ENCODE measurements around the gene GNAZ.
A peak's percentile ranks its signal among the peaks of the same experiment; 100 is the strongest.
"Not testable (repeated sequence)": the region's sequence is repeated elsewhere in the genome, so short reads cannot be mapped to it uniquely, and the experiment has no call there.

GNAZ gene

DNA sequence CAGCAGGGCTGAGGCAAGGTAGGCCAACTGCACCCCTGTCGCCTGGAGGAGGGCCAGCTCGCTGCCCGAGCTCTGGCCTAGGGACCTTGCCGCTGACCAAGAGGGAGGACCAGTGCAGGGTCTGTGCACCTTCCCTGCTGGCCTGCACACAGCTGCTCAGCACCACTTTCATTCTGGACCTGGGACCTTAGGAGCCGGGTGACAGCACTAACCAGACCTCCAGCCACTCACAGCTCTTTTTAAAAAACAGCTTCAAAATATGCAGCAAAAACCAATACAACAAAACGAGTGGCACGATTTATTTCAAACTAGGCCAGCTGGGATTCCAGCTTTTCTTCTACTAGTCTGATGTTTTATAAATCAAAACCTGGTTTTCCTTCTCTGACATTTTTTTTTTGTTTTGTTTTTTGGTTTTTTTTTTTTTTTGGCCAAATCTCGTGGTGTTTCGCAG, 53.5 kb downstream of the GNAZ start:
- no peak overlapping the region for H3K4me3 ChIP-seq (ENCODE audit: low read length)
- DNase-seq (ENCODE audit: low read depth, low spot score) = no peak

DNA sequence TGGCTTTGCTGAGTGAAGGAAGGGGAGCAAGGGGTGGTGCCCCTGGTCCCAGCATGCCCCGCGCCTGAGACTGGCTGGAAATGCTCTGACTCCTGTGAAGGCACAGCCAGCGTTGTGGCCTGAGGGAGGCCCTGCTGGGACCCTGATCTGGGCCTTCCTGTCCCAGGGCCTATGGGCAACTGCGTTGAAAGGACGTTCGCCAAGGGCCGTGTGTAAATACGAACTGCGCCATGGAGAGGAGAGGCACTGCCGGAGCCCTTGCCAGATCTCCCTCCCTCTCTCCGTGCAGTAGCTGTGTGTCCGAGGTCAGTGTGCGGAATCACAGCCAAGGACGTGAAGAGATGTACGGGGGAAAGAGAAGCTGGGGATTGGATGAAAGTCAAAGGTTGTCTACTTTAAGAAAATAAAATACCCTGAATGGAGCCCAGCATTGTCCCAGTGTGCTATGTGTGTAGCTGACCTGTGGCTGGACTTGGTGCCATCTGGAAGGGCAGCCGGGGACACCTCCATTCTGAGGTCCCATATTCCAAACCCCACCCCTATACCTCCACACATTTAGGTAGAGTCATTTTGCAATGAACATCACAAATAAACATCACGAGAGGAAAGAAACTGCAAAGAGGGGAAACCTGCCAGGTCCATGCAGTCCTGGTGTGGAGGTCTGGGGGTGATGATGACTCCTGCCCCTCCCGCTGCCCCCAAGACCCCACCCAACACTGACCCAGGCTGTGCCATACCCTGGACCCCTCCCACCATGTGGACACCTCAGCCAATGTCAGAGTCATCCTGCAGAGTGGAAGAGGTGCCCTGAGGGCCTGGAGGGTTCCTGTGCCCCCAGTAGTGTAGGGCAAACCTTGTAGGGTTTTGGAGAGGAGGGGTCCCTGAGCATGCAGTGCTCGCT, 54.5 kb downstream of the GNAZ start:
- DNase-seq (ENCODE audit: low read depth, low spot score) = no peak
- H3K4me3 ChIP-seq (ENCODE audit: low read length) = no peak overlapping the region

DNA sequence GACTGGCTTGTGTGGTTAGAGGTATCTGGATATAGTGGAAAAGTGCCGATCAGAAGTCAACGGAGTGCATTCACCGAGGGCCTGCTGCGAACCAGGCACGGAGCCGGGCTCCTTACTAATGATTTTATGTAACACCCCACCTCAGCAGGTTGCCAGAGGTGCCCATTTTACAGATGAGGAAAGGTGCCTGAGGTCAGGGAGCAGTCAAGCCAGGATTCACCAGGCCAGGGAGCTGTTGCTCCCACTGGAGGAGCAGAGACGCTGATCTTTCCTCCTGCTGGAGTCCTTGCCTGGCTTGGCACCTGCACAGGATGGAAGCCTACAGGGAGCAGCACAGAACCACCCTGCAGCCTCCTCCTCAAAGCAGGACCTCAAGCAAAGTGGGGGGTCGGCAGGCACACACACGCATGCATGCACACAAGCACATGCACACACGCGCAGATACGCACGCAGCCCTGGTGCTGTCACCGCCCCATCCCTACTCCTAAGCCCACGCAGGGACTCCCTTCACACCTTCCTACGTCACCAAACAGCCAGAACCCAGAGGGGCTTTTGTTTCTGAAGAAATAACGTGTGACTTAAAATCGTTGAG, 55.3 kb downstream of the GNAZ start:
- DNase-seq (ENCODE audit: low read depth, low spot score) = no peak
- H3K4me3 ChIP-seq (ENCODE audit: low read length) = no peak overlapping the region

DNA sequence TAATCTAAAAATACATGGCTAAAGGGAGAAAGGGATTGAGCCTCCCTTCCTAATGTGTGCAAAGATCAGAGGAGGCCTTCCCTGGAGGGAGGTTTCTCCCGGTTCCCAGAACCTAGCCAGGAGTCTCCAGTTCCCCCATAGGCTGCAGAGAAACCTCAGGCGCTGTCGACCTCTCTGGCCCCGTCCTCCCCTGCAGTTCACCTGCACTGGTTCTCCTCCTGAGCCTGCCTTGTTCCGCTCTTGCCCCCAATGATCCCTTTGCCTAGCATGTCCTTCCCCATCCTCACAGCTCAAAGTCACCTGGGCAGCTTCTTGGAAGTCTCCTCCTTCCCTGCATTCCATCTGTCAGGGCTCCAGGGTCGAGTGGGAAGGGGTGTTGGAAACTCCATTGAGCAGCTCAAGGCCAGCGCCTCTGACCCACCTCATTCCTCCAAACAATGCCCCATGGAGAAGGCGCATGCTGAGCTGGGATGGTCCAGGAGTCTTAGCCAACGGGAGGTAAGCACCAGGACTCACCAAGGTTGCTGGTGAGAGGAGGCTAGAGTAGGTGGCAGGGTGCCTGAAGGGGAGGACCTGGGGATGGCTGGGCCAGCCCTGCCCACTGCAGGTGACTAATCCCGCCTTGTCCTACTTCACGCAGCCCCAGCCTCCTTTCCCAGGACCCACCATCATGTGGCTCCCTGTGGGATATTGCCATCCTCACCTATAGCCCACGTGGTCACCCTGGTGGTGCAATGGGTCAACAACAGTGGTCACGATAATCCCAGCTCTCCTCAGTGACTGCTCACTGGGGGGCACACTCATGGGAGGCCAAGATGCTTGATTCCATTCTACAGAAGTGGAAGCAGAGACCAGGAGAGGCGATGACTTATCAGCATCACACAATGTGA, 56.1 kb downstream of the GNAZ start:
- no peak overlapping the region for H3K4me3 ChIP-seq (ENCODE audit: low read length)
- DNase-seq (ENCODE audit: low read depth, low spot score) = no peak

DNA sequence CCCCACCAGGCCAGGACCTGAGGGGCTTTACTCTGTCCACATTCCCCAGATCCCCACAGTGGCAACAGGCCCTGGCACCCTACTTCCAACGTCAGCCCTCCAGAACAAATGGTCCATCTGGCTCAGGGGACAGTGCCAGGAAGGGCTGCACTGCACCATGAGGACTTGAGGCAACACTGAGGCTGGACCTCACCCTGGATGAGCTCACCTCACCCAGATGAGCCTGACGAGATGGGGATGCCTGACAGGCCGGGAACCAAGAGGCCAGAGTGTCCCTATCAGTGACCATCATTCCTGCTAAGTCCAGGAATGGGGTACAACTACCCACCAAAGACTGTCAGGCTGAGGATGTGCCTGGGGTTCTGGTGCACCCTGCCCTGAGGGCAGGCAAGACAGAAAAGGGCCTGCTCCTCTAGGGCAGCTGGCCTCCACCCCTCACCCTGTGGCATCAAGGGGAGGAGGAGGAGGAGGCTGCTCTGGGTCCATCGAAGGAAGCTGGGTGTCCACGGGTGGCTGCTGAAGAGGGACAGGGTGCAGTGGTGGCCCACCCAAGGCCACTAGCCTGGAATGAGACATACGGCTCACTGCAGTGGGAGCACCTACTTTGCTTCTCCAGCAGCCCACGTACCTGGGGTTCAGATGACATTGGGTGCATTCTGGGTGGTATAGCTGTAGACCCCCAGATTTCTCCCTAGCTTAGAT, 56.9 kb downstream of the GNAZ start:
- H3K4me3 ChIP-seq (ENCODE audit: low read length) = no peak overlapping the region
- no peak for DNase-seq (ENCODE audit: low read depth, low spot score)

DNA sequence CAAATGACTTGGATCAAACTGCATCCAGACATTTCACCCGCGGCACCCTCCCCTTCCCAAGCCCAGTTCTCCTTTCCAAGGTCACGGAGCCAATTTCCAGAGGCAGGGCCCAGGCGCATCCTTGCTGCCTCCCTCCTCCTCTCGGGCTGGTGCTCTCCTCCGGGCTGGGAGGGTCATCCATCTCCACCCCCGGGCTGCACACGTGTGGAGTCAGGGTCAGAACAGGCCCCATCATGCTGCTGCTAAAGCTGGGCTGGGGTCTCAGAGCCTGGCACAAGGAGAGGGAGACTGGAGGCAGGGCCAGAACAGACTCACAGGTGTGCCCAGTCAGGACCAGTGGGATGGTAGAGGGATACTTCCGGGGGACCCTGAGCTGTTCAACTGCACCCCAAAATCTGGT, 57.5 kb downstream of the GNAZ start:
- no peak for DNase-seq (ENCODE audit: low read depth, low spot score)
- no peak overlapping the region for H3K4me3 ChIP-seq (ENCODE audit: low read length)

DNA sequence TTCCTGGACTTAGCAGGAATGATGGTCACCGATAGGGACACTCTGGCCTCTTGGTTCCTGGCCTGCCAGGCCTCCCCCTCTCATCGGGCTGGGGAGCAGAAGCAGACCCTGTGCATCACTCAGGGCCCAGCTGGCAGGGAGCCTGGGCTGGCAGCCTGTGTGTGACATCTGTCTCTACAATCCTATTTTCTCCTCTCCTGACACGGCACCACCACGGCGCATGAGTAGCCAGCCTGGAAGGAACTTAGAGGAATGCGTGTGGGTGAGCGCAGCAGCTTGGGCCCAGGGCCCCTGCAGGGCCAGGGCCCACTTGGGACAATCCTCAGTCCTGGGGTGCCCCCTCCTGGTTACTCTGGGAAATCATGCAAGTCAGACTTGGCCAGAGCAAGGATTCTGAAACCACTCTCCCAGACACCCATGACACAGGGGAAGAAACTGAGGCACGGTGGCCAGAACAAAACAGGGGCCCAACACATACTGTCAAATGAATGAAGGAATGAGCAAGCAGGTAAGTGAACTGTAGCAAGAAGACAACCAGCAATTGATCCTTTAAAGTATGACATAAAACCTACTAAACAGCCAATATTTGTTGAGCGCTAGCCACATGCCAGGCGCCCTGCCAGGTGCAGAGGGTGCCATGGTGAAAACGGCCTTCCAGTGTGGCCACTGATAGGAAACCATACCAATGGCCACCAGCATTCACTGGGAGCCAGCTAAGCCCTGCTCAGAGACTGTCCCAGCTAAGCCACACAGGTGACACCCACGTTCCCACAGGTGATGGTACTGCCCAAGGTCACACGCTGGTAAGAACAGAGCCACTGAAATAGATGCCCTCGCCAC, 58.2 kb downstream of the GNAZ start:
- peak; percentile 63 for DNase-seq (ENCODE audit: low read depth, low spot score)
- no peak overlapping the region for H3K4me3 ChIP-seq (ENCODE audit: low read length)

DNA sequence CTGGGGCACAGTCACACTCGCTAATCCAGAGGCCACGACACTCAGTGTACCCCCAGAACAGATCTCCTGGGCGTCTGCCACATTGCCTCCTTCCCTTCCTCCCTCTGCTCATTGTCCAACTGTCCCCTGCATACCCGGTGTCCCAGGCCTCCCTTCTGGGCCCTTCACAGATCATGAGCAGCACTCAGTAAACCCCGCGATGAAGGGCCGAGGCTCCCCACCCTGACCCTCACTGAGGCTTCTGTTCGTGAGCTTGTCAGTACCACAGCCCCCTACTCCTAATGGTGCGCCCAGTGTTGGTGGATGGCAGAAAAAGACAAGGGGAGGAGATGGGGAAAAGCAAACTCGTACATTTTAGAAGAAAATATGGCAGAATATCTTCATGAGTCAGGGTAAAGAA, 58.8 kb downstream of the GNAZ start:
- no peak overlapping the region for H3K4me3 ChIP-seq (ENCODE audit: low read length)
- DNase-seq (ENCODE audit: low read depth, low spot score) = no peak

DNA sequence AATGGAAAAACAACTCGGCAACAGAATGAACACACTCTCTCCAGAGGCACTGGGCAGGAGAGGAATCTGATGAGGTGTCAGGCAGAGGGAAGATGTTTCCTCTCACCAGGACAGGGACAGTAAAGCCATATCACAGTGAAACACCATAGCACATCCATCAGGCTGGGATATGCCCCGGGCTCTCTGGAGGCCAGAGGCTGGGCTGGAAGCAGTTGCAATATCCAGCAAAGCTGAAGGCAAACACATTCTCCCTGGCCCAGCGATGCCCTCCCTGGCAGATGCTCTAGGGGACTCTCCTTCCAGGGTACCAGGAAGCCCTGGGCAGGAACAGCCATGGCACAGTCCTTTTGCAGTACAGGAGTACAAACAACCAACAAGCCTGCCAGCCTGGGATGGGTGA, 60.4 kb downstream of the GNAZ start:
- DNase-seq (ENCODE audit: low read depth, low spot score) = no peak
- H3K4me3 ChIP-seq (ENCODE audit: low read length) = no peak overlapping the region

DNA sequence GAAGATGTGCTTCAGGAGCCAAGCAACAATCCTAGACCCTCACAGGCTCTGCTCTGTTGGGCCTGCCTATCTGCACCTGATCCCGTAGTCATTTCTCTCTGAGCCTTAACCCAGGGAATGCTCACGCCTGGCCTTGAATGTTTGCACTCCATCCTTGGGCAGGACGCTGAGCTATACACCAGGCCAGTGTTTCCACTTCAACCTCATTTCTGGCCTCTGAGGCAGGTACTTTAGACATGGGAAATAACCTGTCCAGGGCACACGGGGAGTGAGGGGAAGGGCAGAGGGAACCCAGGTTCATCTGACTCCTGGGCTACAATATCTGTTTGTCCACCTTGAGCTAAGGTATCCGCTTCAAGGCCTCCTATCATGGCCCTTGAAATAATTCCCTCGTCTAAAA, 61.6 kb downstream of the GNAZ start:
- no peak overlapping the region for H3K4me3 ChIP-seq (ENCODE audit: low read length)
- DNase-seq (ENCODE audit: low read depth, low spot score) = no peak

DNA sequence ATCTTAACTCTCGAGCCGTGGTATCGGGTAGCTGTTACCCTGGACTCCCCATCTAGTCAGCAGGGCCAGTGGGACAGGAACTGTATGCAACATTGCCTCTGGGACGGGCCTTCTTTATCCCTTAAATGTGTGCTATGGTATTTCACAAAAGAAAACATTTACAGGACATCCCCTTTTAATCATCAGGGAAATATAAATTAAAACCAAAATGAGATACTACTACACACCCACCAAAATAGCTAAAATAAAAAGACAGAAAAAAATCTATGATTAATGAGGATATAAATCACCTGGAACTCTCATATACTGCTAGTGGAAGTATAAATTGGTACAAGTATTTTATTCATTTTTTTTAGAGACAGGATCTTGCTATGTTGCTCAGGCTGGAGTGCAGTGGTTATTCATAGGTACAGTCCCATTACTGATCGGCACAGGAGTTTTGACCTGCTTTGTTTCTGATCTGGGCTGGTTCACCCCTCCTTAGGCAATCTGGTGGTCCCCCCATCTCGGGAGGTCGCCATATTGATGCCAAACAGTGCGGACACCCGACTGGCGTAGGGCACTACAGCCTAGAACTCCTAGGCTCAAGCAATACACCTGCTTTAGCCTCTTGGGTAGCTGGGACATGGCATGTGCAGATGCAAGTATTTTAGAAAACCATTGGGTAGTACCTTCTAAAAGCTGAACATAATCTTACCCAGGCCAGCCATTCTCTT, 62.2 kb downstream of the GNAZ start:
- no peak for DNase-seq (ENCODE audit: low read depth, low spot score)
- H3K4me3 ChIP-seq (ENCODE audit: low read length) = no peak overlapping the region

DNA sequence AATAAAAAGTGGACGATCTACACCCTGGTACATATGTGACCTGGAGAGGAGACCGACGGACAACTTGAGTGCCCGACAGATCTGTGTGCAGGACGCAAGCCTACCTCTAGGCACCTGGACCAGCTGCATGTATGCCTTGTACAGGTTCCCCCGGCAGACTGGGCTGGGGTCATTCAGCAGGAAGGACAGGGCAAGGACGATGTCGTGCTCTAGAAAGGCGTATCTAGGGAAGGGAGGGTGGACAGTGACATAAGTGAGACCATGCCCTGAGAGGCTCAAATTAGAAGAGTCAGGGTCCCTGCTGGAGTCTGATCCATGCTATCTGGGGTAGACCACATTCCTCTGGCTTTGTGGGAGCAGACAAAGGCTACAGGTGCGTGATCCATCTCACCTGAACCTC, 63.6 kb downstream of the GNAZ start:
- DNase-seq (ENCODE audit: low read depth, low spot score) = no peak
- no peak overlapping the region for H3K4me3 ChIP-seq (ENCODE audit: low read length)

DNA sequence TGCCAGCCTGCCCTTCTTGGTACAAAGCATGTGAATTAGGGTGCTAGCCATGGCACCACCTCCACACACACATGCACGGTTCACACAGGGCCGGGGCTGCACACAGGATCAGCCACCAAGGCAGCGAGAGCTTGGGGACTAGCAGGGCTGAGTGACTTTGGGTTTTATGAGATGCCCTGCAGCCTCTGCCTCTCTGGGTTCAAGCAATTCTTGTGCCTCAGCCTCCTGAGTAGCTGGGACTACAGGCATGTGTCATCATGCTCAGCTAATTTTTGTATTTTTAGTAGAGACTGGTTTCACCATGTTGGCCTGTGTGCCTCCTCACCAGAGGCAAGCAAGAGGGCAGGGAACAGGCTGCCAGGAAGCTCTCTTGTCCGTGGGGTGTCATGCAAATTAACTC, 66.7 kb downstream of the GNAZ start:
- H3K4me3 ChIP-seq (ENCODE audit: low read length); DNase-seq (ENCODE audit: low read depth, low spot score): not testable (repeated sequence)

DNA sequence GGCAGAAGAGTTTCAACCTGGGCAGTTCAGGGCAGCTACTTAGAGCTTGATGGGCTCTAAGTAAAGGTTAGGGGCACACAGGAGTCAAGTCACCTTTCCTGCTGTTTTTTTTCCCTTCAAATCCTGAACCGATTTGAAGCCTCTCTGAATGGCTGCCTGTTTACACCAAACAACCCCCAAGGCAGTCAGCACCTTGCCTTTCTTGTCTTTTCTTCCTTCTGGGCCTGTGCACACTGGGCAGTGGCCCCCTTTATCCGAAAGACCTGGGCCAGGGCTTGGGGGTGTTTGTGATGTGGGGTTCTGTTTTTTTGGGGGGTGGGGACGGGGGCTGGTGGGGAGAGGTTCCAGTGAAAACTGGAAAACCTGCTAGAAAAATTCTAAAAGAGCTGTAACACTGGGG, 67.1 kb downstream of the GNAZ start:
- no peak for DNase-seq (ENCODE audit: low read depth, low spot score)
- H3K4me3 ChIP-seq (ENCODE audit: low read length) = no peak overlapping the region

DNA sequence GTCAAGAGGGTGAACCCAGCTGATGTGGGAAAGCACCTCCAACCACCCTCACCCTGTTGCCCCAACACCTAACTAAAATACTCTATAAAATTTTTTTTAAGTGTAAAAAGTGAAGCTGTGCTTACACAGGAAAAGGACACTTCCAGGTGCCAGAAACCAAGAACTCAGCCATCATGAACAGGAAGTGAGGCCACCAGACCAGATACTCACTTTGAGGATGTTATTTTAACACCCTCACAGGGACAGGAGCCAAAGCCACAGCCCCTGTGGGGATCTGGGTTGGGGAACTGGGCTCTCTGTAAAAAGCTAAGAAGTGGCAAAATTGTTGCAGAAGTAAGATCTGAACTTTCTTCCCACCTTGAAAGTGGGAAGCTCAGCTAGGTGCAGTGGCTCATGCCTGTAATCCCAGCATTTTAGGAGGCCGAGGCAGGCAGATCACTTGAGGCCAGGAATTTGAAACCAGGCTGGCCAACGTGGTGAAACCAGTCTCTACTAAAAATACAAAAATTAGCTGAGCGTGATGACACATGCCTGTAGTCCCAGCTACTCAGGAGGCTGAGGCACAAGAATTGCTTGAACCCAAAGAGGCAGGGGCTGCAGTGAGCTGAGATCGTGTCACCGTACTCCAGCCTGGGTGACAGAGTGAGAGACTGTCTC, 67.7 kb downstream of the GNAZ start:
- DNase-seq (ENCODE audit: low read depth, low spot score) = peak; percentile 80
- H3K4me3 ChIP-seq (ENCODE audit: low read length) = no peak overlapping the region; the same call in 1 of the 2 replicates

DNA sequence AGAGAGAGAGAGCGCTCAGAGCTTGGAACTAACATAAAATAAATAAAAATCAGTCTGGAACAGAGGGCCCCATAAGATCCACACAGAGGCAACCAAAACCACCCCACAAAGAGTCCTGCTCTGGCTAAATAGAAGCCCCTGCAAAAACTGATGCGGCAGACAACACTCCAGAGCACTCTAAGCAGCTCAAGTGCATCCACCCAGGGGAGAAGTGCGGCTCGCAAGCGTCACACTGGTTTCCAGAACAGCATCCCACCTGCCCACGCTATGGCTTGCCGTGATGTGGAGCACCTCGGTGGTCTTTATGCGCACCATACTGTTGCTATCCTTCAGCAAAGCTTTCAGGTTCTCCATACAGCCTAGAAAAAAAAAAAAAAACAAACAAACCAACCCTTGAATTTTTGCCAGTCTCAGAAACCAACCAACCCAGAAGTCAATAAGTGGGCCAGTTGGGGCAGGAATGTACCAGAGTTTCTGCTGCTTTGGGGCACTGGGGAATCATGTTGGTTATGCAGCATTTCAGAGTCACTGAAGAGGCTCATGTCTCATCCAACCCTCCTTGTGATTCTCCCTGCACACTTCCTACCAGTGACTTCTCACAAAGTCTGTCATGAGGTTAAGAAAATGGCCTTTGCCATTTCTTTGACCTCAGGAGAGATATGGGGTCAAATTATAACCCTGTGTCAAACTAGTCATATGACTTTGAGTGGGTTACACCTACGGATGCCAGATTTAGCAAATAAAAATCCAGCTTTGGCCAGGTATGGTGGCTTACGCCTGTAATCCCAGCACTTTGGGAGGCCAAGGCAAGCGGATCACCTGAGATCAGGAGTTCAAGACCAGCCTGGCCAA, 68.5 kb downstream of the GNAZ start:
- DNase-seq (ENCODE audit: low read depth, low spot score) = no peak
- H3K4me3 ChIP-seq (ENCODE audit: low read length) = no peak overlapping the region
